Measurements from ENCODE around the gene SLC6A6.

The SLC6A6 gene

DNA sequence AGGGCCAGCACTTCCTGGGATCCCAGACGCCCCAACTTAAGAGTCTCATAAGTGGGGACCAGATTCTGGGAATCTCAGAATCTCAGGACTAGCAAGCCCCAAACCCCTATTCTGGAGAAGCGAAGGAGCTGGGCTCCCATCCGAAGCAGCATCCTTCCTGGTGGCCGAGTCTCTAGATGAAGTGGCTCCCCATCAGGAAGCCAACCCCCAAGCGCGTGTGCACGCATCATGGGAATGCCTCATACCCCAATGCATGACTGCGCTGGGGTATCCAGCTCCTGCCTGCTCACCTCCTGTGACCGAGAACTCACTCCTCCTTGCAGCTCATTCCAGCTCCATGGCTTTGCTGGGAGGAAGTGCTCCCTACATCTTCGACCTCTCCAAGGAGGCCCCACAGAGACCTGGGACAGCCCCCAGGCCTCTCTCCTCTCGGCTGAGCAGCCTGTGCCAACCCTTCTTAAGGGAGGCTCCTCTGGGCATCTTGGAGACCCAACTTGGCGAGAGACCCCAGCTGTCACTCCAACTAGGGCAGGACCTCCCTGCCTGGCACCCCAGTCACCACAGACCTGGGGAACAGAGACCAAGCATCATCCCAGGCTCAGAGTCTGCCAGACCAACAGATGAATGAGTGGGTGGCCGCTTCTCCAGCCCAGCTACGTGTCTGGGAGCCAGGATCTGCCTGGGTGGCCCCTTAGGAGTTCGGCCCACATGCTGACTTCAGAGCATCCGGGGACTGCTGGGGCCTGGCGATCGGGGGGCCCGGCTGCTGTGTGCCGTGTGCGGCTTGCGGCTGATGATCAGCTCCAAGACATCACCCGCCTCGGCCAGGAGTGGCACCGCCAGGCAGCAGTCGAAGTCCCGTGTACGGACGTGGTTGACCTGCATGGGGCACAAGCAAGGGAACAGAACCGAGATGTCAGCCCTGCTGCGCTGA is 90.8 kb downstream of the SLC6A6 start:
- H3K27ac ChIP-seq, result no peak overlapping the region
- TF ChIP-seq, protein P1, sequence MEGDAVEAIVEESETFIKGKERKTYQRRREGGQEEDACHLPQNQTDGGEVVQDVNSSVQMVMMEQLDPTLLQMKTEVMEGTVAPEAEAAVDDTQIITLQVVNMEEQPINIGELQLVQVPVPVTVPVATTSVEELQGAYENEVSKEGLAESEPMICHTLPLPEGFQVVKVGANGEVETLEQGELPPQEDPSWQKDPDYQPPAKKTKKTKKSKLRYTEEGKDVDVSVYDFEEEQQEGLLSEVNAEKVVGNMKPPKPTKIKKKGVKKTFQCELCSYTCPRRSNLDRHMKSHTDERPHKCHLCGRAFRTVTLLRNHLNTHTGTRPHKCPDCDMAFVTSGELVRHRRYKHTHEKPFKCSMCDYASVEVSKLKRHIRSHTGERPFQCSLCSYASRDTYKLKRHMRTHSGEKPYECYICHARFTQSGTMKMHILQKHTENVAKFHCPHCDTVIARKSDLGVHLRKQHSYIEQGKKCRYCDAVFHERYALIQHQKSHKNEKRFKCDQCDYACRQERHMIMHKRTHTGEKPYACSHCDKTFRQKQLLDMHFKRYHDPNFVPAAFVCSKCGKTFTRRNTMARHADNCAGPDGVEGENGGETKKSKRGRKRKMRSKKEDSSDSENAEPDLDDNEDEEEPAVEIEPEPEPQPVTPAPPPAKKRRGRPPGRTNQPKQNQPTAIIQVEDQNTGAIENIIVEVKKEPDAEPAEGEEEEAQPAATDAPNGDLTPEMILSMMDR (IDR thresholded peaks at IDR 0.05), result no peak
- H3K27me3 ChIP-seq, result peaks cover 12% of the 10 kb centered on the region
- H3K4me3 ChIP-seq (ENCODE audit: low read depth in 1 of 2, low read length in 1 of 2), result no peak overlapping the region
- H3K36me3 ChIP-seq, result peaks cover 42% of the 10 kb centered on the region
- no peaks in the 10 kb centered on the region for H3K4me1 ChIP-seq (ENCODE audit: control insufficient read depth in 1 of 2, insufficient read depth in 1 of 2, low read depth in 1 of 2, low read length in 1 of 2)
- no peaks in the 10 kb centered on the region for H3K9me3 ChIP-seq

DNA sequence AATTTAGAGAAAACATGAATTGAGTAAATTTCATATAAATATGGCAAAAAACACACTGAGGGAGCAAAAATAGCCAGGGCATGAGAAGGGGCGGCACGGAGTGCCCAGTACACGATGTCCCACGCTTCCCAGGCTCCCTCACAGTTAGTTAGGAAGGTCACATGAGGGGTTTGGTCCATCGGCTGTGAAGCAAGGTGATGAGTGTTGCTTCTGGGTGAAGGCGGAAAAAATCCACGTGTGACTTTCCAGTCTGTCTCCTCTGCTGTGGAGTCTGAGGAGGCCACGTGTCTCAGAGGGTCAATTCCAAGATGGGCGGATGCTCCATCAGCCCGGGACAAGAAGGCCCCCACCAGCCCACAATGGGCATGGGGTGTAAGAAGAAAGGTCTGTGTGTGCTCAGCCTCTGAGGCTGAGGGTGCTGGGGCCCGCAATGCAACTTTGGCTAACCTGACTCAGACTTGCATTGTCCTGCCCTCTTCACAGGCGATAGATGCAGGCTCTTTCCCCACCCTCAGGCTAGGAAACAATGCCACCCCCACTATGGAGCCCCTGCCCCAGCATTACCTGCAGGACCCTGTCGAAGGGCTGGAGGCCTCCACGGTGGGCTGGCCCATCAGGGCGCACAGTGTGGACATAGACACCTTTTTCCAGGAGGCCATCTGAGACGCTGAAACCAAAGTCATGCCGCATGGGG is 92.0 kb downstream of the SLC6A6 start:
- H3K4me1 ChIP-seq (ENCODE audit: control insufficient read depth in 1 of 2, insufficient read depth in 1 of 2, low read depth in 1 of 2, low read length in 1 of 2), result no peaks in the 10 kb centered on the region
- H3K27me3 ChIP-seq, result peaks cover 15% of the 10 kb centered on the region
- H3K36me3 ChIP-seq, result peaks cover 29% of the 10 kb centered on the region
- H3K4me3 ChIP-seq (ENCODE audit: low read depth in 1 of 2, low read length in 1 of 2), result no peak overlapping the region
- no peaks in the 10 kb centered on the region for H3K9me3 ChIP-seq
- TF ChIP-seq, protein P1 (IDR thresholded peaks at IDR 0.05), result no peak
- H3K27ac ChIP-seq, result no peak overlapping the region

DNA sequence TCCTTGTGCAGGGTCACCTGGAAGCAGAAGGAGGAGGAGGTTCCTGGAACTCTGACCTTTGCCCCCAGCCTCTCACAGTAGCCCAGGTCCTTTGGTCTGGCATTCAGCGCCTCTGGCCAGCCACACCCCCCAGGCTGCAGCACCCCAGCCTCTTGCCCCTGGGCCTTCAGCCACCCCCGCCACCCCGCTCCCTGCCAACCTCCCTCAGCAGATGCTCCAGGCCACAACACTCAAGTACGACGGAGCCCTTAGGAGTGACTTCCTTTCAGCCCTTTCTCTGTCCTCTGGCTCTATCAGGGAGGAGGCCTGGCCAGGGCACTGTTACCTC is 92.5 kb downstream of the SLC6A6 start:
- H3K4me1 ChIP-seq (ENCODE audit: control insufficient read depth in 1 of 2, insufficient read depth in 1 of 2, low read depth in 1 of 2, low read length in 1 of 2), result no peaks in the 10 kb centered on the region
- peaks cover 15% of the 10 kb centered on the region for H3K27me3 ChIP-seq
- H3K9me3 ChIP-seq, result no peaks in the 10 kb centered on the region
- H3K27ac ChIP-seq, result no peak overlapping the region
- TF ChIP-seq, protein P1 (IDR thresholded peaks at IDR 0.05), result no peak
- H3K36me3 ChIP-seq, result peaks cover 24% of the 10 kb centered on the region
- no peak overlapping the region for H3K4me3 ChIP-seq (ENCODE audit: low read depth in 1 of 2, low read length in 1 of 2)

DNA sequence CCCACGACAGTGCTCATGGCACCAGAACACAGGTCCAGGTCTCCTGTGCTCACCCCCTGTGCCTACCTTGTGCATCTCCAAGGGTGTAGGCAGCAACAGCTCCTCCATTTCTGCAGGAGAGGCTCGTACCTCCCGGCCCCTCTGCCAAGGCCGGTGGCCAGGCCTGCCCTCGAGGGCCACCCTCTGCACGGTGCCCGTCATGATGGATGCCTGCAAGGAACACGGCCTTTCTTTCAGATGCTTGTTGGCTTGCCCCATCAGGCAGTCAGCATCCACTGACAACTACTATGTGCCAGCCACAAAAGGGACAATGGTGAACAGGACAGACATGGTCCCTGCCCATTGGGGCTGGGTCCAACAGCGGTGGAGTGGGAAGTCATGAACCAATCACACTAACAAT is 93.9 kb downstream of the SLC6A6 start:
- H3K4me1 ChIP-seq (ENCODE audit: control insufficient read depth in 1 of 2, insufficient read depth in 1 of 2, low read depth in 1 of 2, low read length in 1 of 2), result no peaks in the 10 kb centered on the region
- H3K27ac ChIP-seq, result no peak overlapping the region
- TF ChIP-seq, protein P1 (IDR thresholded peaks at IDR 0.05), result no peak
- peaks cover 10% of the 10 kb centered on the region for H3K36me3 ChIP-seq
- H3K9me3 ChIP-seq, result no peaks in the 10 kb centered on the region
- H3K4me3 ChIP-seq (ENCODE audit: low read depth in 1 of 2, low read length in 1 of 2), result no peak overlapping the region
- peaks cover 15% of the 10 kb centered on the region for H3K27me3 ChIP-seq

DNA sequence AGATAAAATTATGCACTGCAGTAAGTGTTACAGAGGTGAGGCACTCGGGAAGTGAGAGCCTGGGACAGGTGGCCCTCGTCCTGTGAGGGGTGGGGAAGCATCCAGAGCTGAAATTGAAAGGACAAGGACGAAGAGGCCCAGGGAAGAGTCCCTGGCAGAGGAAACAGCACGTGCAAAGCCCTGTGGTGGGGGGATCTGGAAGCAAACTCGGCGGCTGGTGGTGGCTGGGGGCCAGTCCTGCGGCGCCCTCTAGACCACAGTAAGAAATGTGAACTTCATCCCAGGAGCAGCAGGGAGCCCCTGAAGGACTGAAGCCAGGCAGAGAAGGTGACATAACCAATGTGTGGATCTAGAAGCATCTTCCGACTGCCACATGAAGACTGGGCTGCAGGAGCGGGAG is 94.9 kb downstream of the SLC6A6 start:
- TF ChIP-seq, protein P1 (IDR thresholded peaks at IDR 0.05), result no peak
- H3K27ac ChIP-seq, result no peak overlapping the region
- H3K27me3 ChIP-seq, result peaks cover 15% of the 10 kb centered on the region
- H3K9me3 ChIP-seq, result no peaks in the 10 kb centered on the region
- H3K4me3 ChIP-seq (ENCODE audit: low read depth in 1 of 2, low read length in 1 of 2), result no peak overlapping the region
- peaks cover under 1% of the 10 kb centered on the region for H3K36me3 ChIP-seq
- no peaks in the 10 kb centered on the region for H3K4me1 ChIP-seq (ENCODE audit: control insufficient read depth in 1 of 2, insufficient read depth in 1 of 2, low read depth in 1 of 2, low read length in 1 of 2)

All from neutrophil (primary cell).